Fibroblast of lung (primary cell): ENCODE measurements around the gene BLTP3B. TPM values are rescaled to one million over a fixed set of nuclear protein-coding genes. Genes with fewer than 3 reads are reported as not detected.

Experiments
- DNase-seq, 2 donors: peaks; one replicate each; pipeline versions ENCODE4 v3.0.0 to v3.0.0-alpha.2; 2010; ENCODE audit warnings: low read depth in 2 of 2
- H2AFZ ChIP-seq: 2 replicates; pipeline ENCODE4 v1.5.1; 2012; ENCODE audit warnings: low read length, control low read depth, inconsistent platforms
- H3K27ac ChIP-seq: 2 replicates; pipeline ENCODE4 v1.5.1; 2011; ENCODE audit warnings: low read length, control low read depth; ENCODE audit not compliant: insufficient read depth
- H3K27me3 ChIP-seq: 2 replicates; pipeline ENCODE4 v1.5.1; 2011; ENCODE audit warnings: mild to moderate bottlenecking, low read length; ENCODE audit not compliant: control insufficient read depth, insufficient read depth
- H3K36me3 ChIP-seq: 2 replicates; pipeline ENCODE4 v1.5.1; 2011; ENCODE audit warnings: low read length; ENCODE audit not compliant: control insufficient read depth, insufficient read depth
- H3K4me1 ChIP-seq: 2 replicates; pipeline ENCODE4 v1.5.1; 2011; ENCODE audit warnings: low read length; ENCODE audit not compliant: control insufficient read depth, insufficient read depth; ENCODE audit errors: extremely low read depth
- H3K4me2 ChIP-seq: 2 replicates; pipeline ENCODE4 v1.5.1; 2011; ENCODE audit warnings: low read length, control low read depth; ENCODE audit not compliant: insufficient read depth; ENCODE audit errors: extremely low read depth
- H3K4me3 ChIP-seq, 4 experiments: fragments of 200-600 bp in 1 of 4; sonication (generic) in 1 of 4; replicated peaks in 1 of 4; 2 replicates each; pipeline ENCODE4 v1.5.1; 2011 to 2016; ENCODE audit warnings: low read length in 4 of 4, low read depth in 3 of 4, mild to moderate bottlenecking in 3 of 4, control low read depth in 2 of 4, inconsistent platforms in 1 of 4, mixed read lengths in 1 of 4; ENCODE audit not compliant: insufficient read depth in 1 of 4; ENCODE audit errors: control extremely low read depth in 1 of 4
- H3K79me2 ChIP-seq: 2 replicates; pipeline ENCODE4 v1.5.1; 2012; ENCODE audit warnings: mild to moderate bottlenecking, low read length, inconsistent platforms; ENCODE audit not compliant: control insufficient read depth, insufficient read depth
- H3K9ac ChIP-seq: 2 replicates; pipeline ENCODE4 v1.5.1; 2011; ENCODE audit warnings: mild to moderate bottlenecking, low read length, control low read depth; ENCODE audit not compliant: insufficient read depth
- H3K9me3 ChIP-seq: 2 replicates; pipeline ENCODE4 v1.5.1; 2012; ENCODE audit warnings: low read depth, low read length; ENCODE audit not compliant: control insufficient read depth, insufficient read depth
- H4K20me1 ChIP-seq: 2 replicates; pipeline ENCODE4 v1.5.1; 2011; ENCODE audit warnings: low read length; ENCODE audit not compliant: control insufficient read depth, insufficient read depth; ENCODE audit errors: extremely low read depth
- EZH2 ChIP-seq: IDR thresholded peaks from 2 replicates; pipeline ENCODE4 v1.5.1; 2012; ENCODE audit warnings: low read length, control low read depth, mild to moderate bottlenecking; ENCODE audit errors: missing control alignments
- polyA plus RNA-seq, 2 donors: library from polyadenylated mRNA; depleted of rRNA in 1 of 2; stranded (reverse) in 1 of 2; unstranded in 1 of 2; fragments of >200 nt; gene quantifications; 2 replicates each; pipeline ENCODE4 v1.2.1, GENCODE V29; 2011 to 2012; ENCODE audit warnings: missing spikeins in 1 of 2
- total RNA-seq: library from RNA; depleted of rRNA; stranded (reverse); fragments of >200 nt; gene quantifications from 2 replicates; pipeline ENCODE4 v1.2.1, GENCODE V29; 2014
- TF ChIP-seq, protein P1 (sequence below), 2 donors: IDR thresholded peaks in 1 of 2; conservative IDR thresholded peaks in 1 of 2; 1 replicate in 1 of 2; 2 replicates in 1 of 2; pipeline ENCODE4 v1.5.1; 2011 to 2012; ENCODE audit warnings: low read length in 2 of 2, control low read depth in 1 of 2, inconsistent platforms in 1 of 2, low read depth in 1 of 2, mild to moderate bottlenecking in 1 of 2

Gene BLTP3B
- total and polyA plus RNA-seq, 2 donors (not counting 1 experiment from before 2014, with no cell fraction given): 30.0 to 44.4 TPM

DNA sequence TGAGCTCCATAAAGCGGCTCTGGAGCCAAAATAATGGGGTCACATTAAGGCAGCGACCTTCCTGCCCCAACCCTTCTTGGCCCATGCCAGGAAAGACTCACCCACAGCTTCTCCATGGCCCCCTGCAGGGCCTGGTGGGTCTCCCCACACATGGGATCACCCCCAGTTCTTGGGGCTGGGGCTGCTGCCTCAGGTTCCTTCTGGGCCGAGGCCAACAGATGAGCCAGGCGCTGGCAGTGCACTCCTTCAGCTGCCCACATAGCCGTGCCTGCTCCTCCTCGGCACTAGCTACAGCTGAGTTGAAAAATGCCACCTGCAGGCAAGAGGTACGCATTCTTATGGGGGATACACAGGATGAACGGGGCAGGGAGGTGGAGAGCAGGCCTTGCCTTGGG is 14.8 kb upstream of the BLTP3B start:
- H4K20me1 ChIP-seq: no peaks in the 10 kb centered on the region
- no peaks in the 10 kb centered on the region for H3K36me3 ChIP-seq
- H3K27me3 ChIP-seq: no peaks in the 10 kb centered on the region
- H3K4me2 ChIP-seq: no peak overlapping the region
- no peak overlapping the region for H2AFZ ChIP-seq
- no peaks in the 10 kb centered on the region for H3K4me1 ChIP-seq
- no peak overlapping the region for H3K27ac ChIP-seq
- no peaks in the 10 kb centered on the region for H3K79me2 ChIP-seq
- no peak overlapping the region for H3K9ac ChIP-seq
- TF ChIP-seq EZH2: no peak
- TF ChIP-seq, protein P1, sequence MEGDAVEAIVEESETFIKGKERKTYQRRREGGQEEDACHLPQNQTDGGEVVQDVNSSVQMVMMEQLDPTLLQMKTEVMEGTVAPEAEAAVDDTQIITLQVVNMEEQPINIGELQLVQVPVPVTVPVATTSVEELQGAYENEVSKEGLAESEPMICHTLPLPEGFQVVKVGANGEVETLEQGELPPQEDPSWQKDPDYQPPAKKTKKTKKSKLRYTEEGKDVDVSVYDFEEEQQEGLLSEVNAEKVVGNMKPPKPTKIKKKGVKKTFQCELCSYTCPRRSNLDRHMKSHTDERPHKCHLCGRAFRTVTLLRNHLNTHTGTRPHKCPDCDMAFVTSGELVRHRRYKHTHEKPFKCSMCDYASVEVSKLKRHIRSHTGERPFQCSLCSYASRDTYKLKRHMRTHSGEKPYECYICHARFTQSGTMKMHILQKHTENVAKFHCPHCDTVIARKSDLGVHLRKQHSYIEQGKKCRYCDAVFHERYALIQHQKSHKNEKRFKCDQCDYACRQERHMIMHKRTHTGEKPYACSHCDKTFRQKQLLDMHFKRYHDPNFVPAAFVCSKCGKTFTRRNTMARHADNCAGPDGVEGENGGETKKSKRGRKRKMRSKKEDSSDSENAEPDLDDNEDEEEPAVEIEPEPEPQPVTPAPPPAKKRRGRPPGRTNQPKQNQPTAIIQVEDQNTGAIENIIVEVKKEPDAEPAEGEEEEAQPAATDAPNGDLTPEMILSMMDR (conservative IDR thresholded peaks at IDR 0.05 in 1 of 2, IDR thresholded peaks at IDR 0.05 in 1 of 2; ENCODE audit: low read depth in 1 of 2, low read length in 2 of 2): no peak
- no peak overlapping the region for H3K4me3 ChIP-seq
- no peaks in the 10 kb centered on the region for H3K9me3 ChIP-seq
- DNase-seq: no peak

DNA sequence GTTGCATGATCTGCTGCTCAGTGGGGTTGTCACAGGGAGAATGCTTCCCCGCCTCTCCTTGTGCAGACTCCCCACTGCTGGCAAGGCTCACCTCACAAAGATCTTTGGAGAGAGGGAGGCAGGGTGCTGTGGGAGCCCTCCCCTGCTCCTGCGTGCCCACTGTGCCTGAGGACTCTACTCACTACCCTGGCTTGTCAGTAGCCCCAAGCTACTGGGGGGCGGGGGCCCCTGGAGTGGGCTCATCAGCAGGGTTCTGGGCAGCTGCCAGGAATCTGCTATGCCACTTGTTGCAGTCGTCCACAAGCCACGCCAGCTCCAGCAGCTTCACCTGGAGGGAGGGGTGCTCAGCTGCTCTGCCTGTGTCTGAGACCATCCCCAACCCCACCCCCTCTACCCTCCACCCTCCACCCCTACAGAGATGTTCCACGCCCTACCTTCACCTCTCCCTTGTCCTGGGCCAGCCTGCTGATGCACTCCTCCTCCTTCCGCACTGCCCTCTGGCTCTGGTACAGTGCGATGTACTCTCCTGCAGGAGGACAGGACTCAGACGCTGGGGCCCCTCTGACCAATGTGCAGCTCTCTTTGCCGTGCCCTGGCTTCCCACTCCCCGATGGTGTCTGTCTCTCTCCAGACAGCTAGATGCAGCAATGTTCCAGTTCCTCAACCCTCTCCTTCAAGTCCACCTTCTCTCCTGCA is 14.2 kb upstream of the BLTP3B start:
- no peaks in the 10 kb centered on the region for H3K4me1 ChIP-seq
- no peaks in the 10 kb centered on the region for H3K79me2 ChIP-seq
- H2AFZ ChIP-seq: no peak overlapping the region
- H3K27me3 ChIP-seq: no peaks in the 10 kb centered on the region
- no peak for TF ChIP-seq EZH2
- TF ChIP-seq, protein P1 (conservative IDR thresholded peaks at IDR 0.05 in 1 of 2, IDR thresholded peaks at IDR 0.05 in 1 of 2; ENCODE audit: low read depth in 1 of 2, low read length in 2 of 2): no peak
- H3K9me3 ChIP-seq: no peaks in the 10 kb centered on the region
- H3K9ac ChIP-seq: no peak overlapping the region
- no peak overlapping the region for H3K27ac ChIP-seq
- H4K20me1 ChIP-seq: no peaks in the 10 kb centered on the region
- H3K36me3 ChIP-seq: no peaks in the 10 kb centered on the region
- DNase-seq: no peak
- no peak overlapping the region for H3K4me3 ChIP-seq
- H3K4me2 ChIP-seq: no peak overlapping the region

DNA sequence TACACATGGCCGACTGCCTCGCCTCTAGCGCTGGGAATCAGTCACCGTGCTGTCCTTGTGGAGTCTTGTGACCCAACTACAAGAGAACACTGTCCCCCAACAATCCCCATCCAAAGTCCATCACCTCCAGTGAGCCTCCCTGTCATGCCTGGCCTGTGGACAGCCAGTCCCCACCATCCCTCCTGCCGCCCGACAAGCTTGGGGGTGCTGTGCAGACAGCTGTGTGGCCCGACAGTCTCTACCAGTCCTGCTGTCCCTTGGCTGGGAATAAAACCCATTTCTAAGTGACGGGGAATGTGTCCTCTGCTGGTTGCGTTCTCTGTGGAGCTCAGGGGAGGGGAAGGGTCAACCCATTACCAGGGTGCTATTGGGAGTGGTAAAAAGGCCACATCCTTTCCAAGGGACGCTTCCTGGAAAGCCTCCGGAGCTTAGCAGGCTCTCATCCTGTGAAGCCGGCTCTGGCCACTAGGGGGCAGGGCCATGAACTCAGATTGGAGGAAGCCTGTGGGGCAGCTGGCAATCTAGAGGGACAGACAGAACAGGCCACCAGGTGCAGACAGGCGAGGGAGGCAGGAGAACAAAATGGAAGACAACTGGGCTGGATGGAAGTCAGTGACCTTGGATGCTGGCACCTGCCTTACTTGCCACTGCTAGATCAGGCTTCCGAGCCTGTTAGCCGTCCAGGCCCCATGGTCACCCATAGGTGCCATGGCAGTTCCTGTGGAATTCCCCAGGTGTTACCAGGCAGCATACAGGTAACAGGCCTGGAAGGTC is 12.0 kb upstream of the BLTP3B start:
- Histone ChIP-seq H4K20me1 (no peaks in the 10 kb centered on the region), H3K4me2 (no peak overlapping the region), H3K79me2 (no peaks in the 10 kb centered on the region), H3K9ac (no peak overlapping the region), H3K27ac (no peak overlapping the region), H3K4me1 (no peaks in the 10 kb centered on the region), H3K27me3 (no peaks in the 10 kb centered on the region), H3K9me3 (no peaks in the 10 kb centered on the region), H2AFZ (peak overlapping the region; percentile 9), H3K4me3 (no peak overlapping the region), H3K36me3 (no peaks in the 10 kb centered on the region)
- peak; percentile 32 to 56 for DNase-seq
- TF ChIP-seq, protein P1 (conservative IDR thresholded peaks at IDR 0.05 in 1 of 2, IDR thresholded peaks at IDR 0.05 in 1 of 2; ENCODE audit: low read depth in 1 of 2, low read length in 2 of 2): peak; percentile 78 to 89
- no peak for TF ChIP-seq EZH2
